Liver (tissue), 9 donors: ENCODE results near the gene ZNF470. TPM values are rescaled to one million over a fixed set of nuclear protein-coding genes. Genes with fewer than 3 reads are reported as not detected.
A peak's percentile ranks its signal among the peaks of the same experiment; 100 is the strongest.

Experiments
- DNase-seq: peaks from one replicate; pipeline ENCODE4 v3.0.0-alpha.2; 2017; ENCODE audit warnings: low spot score
- H3K27ac ChIP-seq, 2 donors: one replicate each; pipeline ENCODE4 v1.7.0; 2013; ENCODE audit warnings: inconsistent platforms in 2 of 2, low read length in 2 of 2, control low read depth in 1 of 2, low read depth in 1 of 2, mild to moderate bottlenecking in 1 of 2
- H3K27me3 ChIP-seq, 4 donors: one replicate each; pipeline versions ENCODE4 v1.6.1 to v1.7.0; 2013; ENCODE audit warnings: low read length in 3 of 4, inconsistent platforms in 1 of 4, mild to moderate bottlenecking in 1 of 4, moderate library complexity in 1 of 4; ENCODE audit not compliant: control insufficient read depth in 4 of 4, insufficient read depth in 4 of 4
- H3K36me3 ChIP-seq, 4 donors: one replicate each; pipeline versions ENCODE4 v1.6.1 to v1.7.0; 2013; ENCODE audit warnings: low read length in 3 of 4, mild to moderate bottlenecking in 3 of 4, low read depth in 1 of 4, moderate library complexity in 1 of 4; ENCODE audit not compliant: control insufficient read depth in 4 of 4, insufficient read depth in 3 of 4
- H3K4me1 ChIP-seq, 4 donors: one replicate each; pipeline versions ENCODE4 v1.6.1 to v1.7.0; 2013; ENCODE audit warnings: low read length in 3 of 4, mild to moderate bottlenecking in 3 of 4, moderate library complexity in 1 of 4; ENCODE audit not compliant: control insufficient read depth in 4 of 4, insufficient read depth in 4 of 4
- H3K4me3 ChIP-seq, 3 donors: one replicate each; pipeline versions ENCODE4 v1.6.1 to v1.7.0; 2013; ENCODE audit warnings: low read length in 3 of 3, control low read depth in 1 of 3, low read depth in 1 of 3, mild to moderate bottlenecking in 1 of 3
- H3K9ac ChIP-seq, 2 donors: one replicate each; pipeline ENCODE4 v1.7.0; 2013; ENCODE audit warnings: low read length in 2 of 2, mild to moderate bottlenecking in 2 of 2, moderate library complexity in 2 of 2, control low read depth in 1 of 2, low read depth in 1 of 2
- H3K9me3 ChIP-seq, 4 donors: one replicate each; pipeline versions ENCODE4 v1.6.1 to v1.7.0; 2013; ENCODE audit warnings: low read length in 3 of 4; ENCODE audit not compliant: control insufficient read depth in 4 of 4
- EGR1 ChIP-seq, 2 donors: IDR thresholded peaks; 2 replicates each; pipeline ENCODE4 v1.6.1; 2016 to 2018; ENCODE audit warnings: antibody characterized with exemption in 2 of 2, low read depth in 2 of 2
- FOXA1 ChIP-seq: IDR thresholded peaks from 2 replicates; pipeline ENCODE4 v1.6.1; 2016; ENCODE audit warnings: antibody characterized with exemption
- FOXA2 ChIP-seq: IDR thresholded peaks from 2 replicates; pipeline ENCODE4 v1.6.1; 2016; ENCODE audit warnings: antibody characterized with exemption
- GABPA ChIP-seq, 2 donors: IDR thresholded peaks in 1 of 2; conservative IDR thresholded peaks in 1 of 2; 2 replicates each; pipeline ENCODE4 v1.6.1; 2016; ENCODE audit warnings: antibody characterized with exemption in 2 of 2, mild to moderate bottlenecking in 1 of 2, moderate library complexity in 1 of 2
- HNF4A ChIP-seq, 2 donors: conservative IDR thresholded peaks; 2 replicates each; pipeline ENCODE4 v1.6.1; 2016; ENCODE audit warnings: antibody characterized with exemption in 2 of 2, mild to moderate bottlenecking in 2 of 2
- HNF4G ChIP-seq: IDR thresholded peaks from 2 replicates; pipeline ENCODE4 v1.6.1; 2016; ENCODE audit warnings: antibody characterized with exemption
- JUND ChIP-seq, 2 donors: IDR thresholded peaks; 2 replicates each; pipeline ENCODE4 v1.6.1; 2016; ENCODE audit warnings: antibody characterized with exemption in 2 of 2
- MAX ChIP-seq: IDR thresholded peaks from 2 replicates; pipeline ENCODE4 v1.6.1; 2016; ENCODE audit warnings: antibody characterized with exemption
- NR2F2 ChIP-seq: IDR thresholded peaks from 2 replicates; pipeline ENCODE4 v1.6.1; 2016; ENCODE audit warnings: antibody characterized with exemption
- RAD21 ChIP-seq, 2 donors: IDR thresholded peaks; 2 replicates each; pipeline ENCODE4 v1.6.1; 2016; ENCODE audit warnings: antibody characterized with exemption in 2 of 2, mild to moderate bottlenecking in 2 of 2
- REST ChIP-seq: IDR thresholded peaks from 2 replicates; pipeline ENCODE4 v1.6.1; 2016; ENCODE audit warnings: antibody characterized with exemption, mild to moderate bottlenecking
- RXRA ChIP-seq, 2 donors: IDR thresholded peaks; 2 replicates each; pipeline ENCODE4 v1.6.1; 2017 to 2018; ENCODE audit warnings: antibody characterized with exemption in 2 of 2, mild to moderate bottlenecking in 1 of 2
- SP1 ChIP-seq: IDR thresholded peaks from 2 replicates; pipeline ENCODE4 v1.6.1; 2018; ENCODE audit warnings: antibody characterized with exemption, mild to moderate bottlenecking
- TAF1 ChIP-seq: conservative IDR thresholded peaks from 2 replicates; pipeline ENCODE4 v1.6.1; 2016; ENCODE audit warnings: antibody characterized with exemption, mild to moderate bottlenecking
- YY1 ChIP-seq: IDR thresholded peaks from 2 replicates; pipeline ENCODE4 v1.6.1; 2016; ENCODE audit warnings: antibody characterized with exemption, mild to moderate bottlenecking
- WGBS: extraction: QIAGEN DNeasy Blood & Tissue Kit; methylation state at CpG from one replicate; pipeline ENCODE4 v1.1.7; 2013; 5-methylcytosine and 5-hydroxymethylcytosine counted together
- polyA plus RNA-seq, 2 donors: library from polyadenylated mRNA; stranded (reverse) in 1 of 2; unstranded in 1 of 2; fragments of 200-250 nt in 1 of 2; fragments of >200 nt in 1 of 2; fragmentation: Nextera tagmentation in 1 of 2; extraction: Ambion mirVana in 1 of 2; gene quantifications; one replicate each; pipeline versions ENCODE4 v1.2.1 to v1.2.3, GENCODE V29; 2013 to 2015
- total RNA-seq, 2 donors: library from RNA; depleted of rRNA; stranded (reverse); fragments of >200 nt; gene quantifications; one replicate each; pipeline ENCODE4 v1.2.3, GENCODE V29; 2014
- TF ChIP-seq, protein P1 (sequence below): IDR thresholded peaks from 2 replicates; pipeline ENCODE4 v1.6.1; 2016; ENCODE audit warnings: antibody characterized with exemption
- TF ChIP-seq, protein P2 (sequence below): fragments of 150-350 bp; IDR thresholded peaks from 2 replicates; pipeline ENCODE4 v1.5.1; 2017; ENCODE audit warnings: improper control_type of control experiment, low read depth, low read length; ENCODE audit not compliant: missing input control
- TF ChIP-seq, protein P3 (sequence below): IDR thresholded peaks from 2 replicates; pipeline ENCODE4 v1.6.1; 2016; ENCODE audit warnings: antibody characterized with exemption
- donor health status: healthy.
- donor health status: healthy.
- donor health status: healthy.
- donor health status: healthy.
- donor health status: healthy.

The ZNF470 gene
- total and polyA plus RNA-seq, 4 donors: 0.95 to 2.8 (median 1.5) TPM

DNA sequence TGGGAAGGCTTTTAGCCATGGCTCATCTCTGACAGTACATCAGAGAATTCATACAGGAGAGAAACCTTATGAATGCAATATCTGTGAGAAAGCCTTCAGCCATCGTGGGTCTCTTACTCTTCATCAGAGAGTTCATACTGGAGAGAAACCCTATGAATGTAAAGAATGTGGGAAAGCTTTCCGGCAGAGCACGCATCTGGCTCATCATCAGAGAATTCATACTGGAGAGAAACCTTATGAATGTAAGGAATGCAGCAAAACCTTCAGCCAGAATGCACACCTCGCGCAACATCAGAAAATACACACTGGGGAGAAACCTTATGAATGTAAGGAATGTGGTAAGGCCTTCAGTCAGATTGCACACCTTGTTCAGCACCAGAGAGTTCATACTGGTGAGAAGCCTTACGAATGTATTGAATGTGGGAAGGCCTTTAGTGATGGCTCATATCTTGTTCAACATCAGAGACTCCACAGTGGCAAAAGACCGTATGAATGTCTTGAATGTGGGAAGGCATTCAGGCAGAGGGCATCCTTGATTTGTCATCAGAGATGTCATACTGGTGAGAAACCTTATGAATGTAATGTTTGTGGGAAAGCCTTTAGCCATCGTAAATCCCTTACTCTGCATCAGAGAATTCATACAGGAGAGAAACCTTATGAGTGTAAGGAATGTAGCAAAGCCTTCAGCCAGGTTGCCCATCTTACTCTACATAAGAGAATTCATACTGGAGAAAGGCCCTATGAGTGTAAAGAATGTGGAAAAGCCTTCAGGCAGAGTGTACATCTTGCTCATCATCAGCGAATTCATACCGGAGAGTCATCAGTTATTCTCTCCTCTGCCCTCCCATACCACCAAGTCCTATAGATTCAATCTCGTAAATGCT lies 10.7 kb downstream of the ZNF470 start:
- peaks cover 8 to 48% (median 46%) of the 10 kb centered on the region in 4 donors for H3K36me3 ChIP-seq
- TF ChIP-seq NR2F2 (no peak), REST (no peak), JUND (IDR thresholded peaks at IDR 0.05) (no peak), FOXA1 (no peak), SP1 (no peak)
- 98% methylated on average over 11 of the region's 11 CpGs for WGBS
- peak overlapping the region in 2 of 3 donors; percentile 59 to 83 for H3K4me3 ChIP-seq
- no peak overlapping the region for H3K9ac ChIP-seq
- no peaks in the 10 kb centered on the region for H3K27me3 ChIP-seq
- no peak overlapping the region for H3K27ac ChIP-seq
- no peaks in the 10 kb centered on the region for H3K4me1 ChIP-seq
- peaks cover 47 to 100% (median 81%) of the 10 kb centered on the region in 4 donors for H3K9me3 ChIP-seq
- no peak for DNase-seq

GRCh38 chr19:56594446-56594782 lies 27.1 kb downstream of the ZNF470 start:
- 60% methylated on average over 4 of the region's 4 CpGs for WGBS
- H3K27me3 ChIP-seq: no peaks in the 10 kb centered on the region
- no peak for TF ChIP-seq EGR1 (IDR thresholded peaks at IDR 0.05; ENCODE audit: low read depth in 2 of 2)
- no peak for TF ChIP-seq JUND (IDR thresholded peaks at IDR 0.05)
- no peak for TF ChIP-seq FOXA2
- TF ChIP-seq SP1: no peak
- no peak for TF ChIP-seq REST
- no peak for TF ChIP-seq TAF1
- TF ChIP-seq, protein P1, sequence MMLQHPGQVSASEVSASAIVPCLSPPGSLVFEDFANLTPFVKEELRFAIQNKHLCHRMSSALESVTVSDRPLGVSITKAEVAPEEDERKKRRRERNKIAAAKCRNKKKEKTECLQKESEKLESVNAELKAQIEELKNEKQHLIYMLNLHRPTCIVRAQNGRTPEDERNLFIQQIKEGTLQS: no peak
- TF ChIP-seq NR2F2: no peak
- no peak for TF ChIP-seq RXRA (IDR thresholded peaks at IDR 0.05)
- TF ChIP-seq, protein P2, sequence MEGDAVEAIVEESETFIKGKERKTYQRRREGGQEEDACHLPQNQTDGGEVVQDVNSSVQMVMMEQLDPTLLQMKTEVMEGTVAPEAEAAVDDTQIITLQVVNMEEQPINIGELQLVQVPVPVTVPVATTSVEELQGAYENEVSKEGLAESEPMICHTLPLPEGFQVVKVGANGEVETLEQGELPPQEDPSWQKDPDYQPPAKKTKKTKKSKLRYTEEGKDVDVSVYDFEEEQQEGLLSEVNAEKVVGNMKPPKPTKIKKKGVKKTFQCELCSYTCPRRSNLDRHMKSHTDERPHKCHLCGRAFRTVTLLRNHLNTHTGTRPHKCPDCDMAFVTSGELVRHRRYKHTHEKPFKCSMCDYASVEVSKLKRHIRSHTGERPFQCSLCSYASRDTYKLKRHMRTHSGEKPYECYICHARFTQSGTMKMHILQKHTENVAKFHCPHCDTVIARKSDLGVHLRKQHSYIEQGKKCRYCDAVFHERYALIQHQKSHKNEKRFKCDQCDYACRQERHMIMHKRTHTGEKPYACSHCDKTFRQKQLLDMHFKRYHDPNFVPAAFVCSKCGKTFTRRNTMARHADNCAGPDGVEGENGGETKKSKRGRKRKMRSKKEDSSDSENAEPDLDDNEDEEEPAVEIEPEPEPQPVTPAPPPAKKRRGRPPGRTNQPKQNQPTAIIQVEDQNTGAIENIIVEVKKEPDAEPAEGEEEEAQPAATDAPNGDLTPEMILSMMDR: no peak
- TF ChIP-seq FOXA1: no peak
- TF ChIP-seq HNF4G: no peak
- no peak for TF ChIP-seq MAX
- no peak for TF ChIP-seq HNF4A (conservative IDR thresholded peaks at IDR 0.05)
- TF ChIP-seq RAD21 (IDR thresholded peaks at IDR 0.05): no peak
- no peak for TF ChIP-seq YY1
- TF ChIP-seq, protein P3, sequence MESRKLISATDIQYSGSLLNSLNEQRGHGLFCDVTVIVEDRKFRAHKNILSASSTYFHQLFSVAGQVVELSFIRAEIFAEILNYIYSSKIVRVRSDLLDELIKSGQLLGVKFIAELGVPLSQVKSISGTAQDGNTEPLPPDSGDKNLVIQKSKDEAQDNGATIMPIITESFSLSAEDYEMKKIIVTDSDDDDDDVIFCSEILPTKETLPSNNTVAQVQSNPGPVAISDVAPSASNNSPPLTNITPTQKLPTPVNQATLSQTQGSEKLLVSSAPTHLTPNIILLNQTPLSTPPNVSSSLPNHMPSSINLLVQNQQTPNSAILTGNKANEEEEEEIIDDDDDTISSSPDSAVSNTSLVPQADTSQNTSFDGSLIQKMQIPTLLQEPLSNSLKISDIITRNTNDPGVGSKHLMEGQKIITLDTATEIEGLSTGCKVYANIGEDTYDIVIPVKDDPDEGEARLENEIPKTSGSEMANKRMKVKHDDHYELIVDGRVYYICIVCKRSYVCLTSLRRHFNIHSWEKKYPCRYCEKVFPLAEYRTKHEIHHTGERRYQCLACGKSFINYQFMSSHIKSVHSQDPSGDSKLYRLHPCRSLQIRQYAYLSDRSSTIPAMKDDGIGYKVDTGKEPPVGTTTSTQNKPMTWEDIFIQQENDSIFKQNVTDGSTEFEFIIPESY: no peak
- TF ChIP-seq GABPA (IDR thresholded peaks at IDR 0.05 in 1 of 2, conservative IDR thresholded peaks at IDR 0.05 in 1 of 2): no peak
- peak overlapping the region in 2 of 3 donors; percentile 65 to 90 for H3K4me3 ChIP-seq
- DNase-seq: no peak
- no peak overlapping the region for H3K27ac ChIP-seq
- H3K36me3 ChIP-seq: peaks cover 0 to 4% (median 2%) of the 10 kb centered on the region in 4 donors
- H3K9me3 ChIP-seq: peaks cover 19 to 41% (median 33%) of the 10 kb centered on the region in 4 donors
- H3K4me1 ChIP-seq: peaks cover 0 to 4% (median 2%) of the 10 kb centered on the region in 4 donors
- H3K9ac ChIP-seq: no peak overlapping the region
